Measurements from ENCODE around the gene ZNF239.
A peak's percentile ranks its signal among the peaks of the same experiment; 100 is the strongest.
"Not testable (repeated sequence)": the region's sequence is repeated elsewhere in the genome, so short reads cannot be mapped to it uniquely, and the experiment has no call there.

Gene ZNF239

GRCh38 chr10:43605850-43606322 is 31.5 kb upstream of the ZNF239 start:
- ATAC-seq (ENCODE audit: low read depth) (peak; percentile 16; the same call in 1 of the 3 replicates), DNase-seq (ENCODE audit: low spot score) (no peak)
- Histone ChIP-seq H3K27me3 (ENCODE audit: insufficient read depth, poor library complexity, severe bottlenecking) (no peaks in the 10 kb centered on the region), H3K27ac (ENCODE audit: poor library complexity, severe bottlenecking) (no peak overlapping the region), H3K4me3 (ENCODE audit: severe bottlenecking) (peak overlapping the region; percentile 61), H3K9me3 (ENCODE audit: severe bottlenecking) (peaks cover 2% of the 10 kb centered on the region), H3K36me3 (ENCODE audit: low read depth) (peaks cover 11% of the 10 kb centered on the region), H3K4me1 (ENCODE audit: insufficient read depth, poor library complexity, severe bottlenecking) (peaks cover 5% of the 10 kb centered on the region)
- TF ChIP-seq, protein P1, sequence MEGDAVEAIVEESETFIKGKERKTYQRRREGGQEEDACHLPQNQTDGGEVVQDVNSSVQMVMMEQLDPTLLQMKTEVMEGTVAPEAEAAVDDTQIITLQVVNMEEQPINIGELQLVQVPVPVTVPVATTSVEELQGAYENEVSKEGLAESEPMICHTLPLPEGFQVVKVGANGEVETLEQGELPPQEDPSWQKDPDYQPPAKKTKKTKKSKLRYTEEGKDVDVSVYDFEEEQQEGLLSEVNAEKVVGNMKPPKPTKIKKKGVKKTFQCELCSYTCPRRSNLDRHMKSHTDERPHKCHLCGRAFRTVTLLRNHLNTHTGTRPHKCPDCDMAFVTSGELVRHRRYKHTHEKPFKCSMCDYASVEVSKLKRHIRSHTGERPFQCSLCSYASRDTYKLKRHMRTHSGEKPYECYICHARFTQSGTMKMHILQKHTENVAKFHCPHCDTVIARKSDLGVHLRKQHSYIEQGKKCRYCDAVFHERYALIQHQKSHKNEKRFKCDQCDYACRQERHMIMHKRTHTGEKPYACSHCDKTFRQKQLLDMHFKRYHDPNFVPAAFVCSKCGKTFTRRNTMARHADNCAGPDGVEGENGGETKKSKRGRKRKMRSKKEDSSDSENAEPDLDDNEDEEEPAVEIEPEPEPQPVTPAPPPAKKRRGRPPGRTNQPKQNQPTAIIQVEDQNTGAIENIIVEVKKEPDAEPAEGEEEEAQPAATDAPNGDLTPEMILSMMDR (IDR thresholded peaks at IDR 0.05; ENCODE audit: poor library complexity, severe bottlenecking): no peak

DNA sequence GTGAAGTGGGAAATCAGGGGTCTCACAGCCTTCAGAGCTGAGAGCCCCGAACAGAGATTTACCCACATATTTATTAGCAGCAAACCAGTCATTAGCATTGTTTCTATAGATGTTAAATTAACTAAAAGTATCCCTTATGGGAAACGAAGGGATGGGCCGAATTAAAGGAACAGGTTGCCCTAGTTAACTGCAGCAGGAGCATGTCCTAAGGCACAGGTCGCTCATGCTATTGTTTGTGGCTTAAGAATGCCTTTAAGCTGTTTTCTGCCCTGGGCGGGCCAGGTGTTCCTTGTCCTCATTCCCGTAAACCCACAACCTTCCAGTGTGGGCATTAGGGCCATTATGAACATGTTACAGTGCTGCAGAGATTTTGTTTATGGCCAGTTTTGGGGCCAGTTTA is 27.2 kb upstream of the ZNF239 start:
- not testable (repeated sequence) for ATAC-seq (ENCODE audit: low read depth); H3K27ac ChIP-seq (ENCODE audit: poor library complexity, severe bottlenecking); H3K4me1 ChIP-seq (ENCODE audit: insufficient read depth, poor library complexity, severe bottlenecking); H3K9me3 ChIP-seq (ENCODE audit: severe bottlenecking); DNase-seq (ENCODE audit: low spot score); H3K36me3 ChIP-seq (ENCODE audit: low read depth); H3K4me3 ChIP-seq (ENCODE audit: severe bottlenecking); H3K27me3 ChIP-seq (ENCODE audit: insufficient read depth, poor library complexity, severe bottlenecking)

DNA sequence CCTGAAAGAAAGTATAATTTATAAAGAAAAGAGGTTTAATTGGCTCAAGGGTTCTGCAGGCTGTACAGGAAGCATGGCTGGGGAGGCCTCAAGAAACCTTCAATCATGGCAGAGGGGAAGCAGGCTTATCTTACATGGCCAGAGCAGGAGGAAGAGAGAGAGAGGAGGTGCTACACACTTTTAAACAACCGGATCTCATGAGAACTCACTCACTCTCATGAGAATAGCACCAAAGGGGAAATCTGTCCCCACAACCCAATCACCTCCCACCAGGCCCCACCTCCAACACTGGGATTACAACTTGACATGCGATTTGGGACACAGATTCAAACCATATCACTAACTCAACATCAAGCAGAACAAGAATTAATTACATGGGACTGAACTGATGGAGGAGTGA is 24.9 kb upstream of the ZNF239 start:
- no peaks in the 10 kb centered on the region for H3K27me3 ChIP-seq (ENCODE audit: insufficient read depth, poor library complexity, severe bottlenecking)
- no peak for DNase-seq (ENCODE audit: low spot score)
- ATAC-seq (ENCODE audit: low read depth): no peak
- H3K4me1 ChIP-seq (ENCODE audit: insufficient read depth, poor library complexity, severe bottlenecking): no peaks in the 10 kb centered on the region
- H3K27ac ChIP-seq (ENCODE audit: poor library complexity, severe bottlenecking): no peak overlapping the region
- H3K36me3 ChIP-seq (ENCODE audit: low read depth): no peaks in the 10 kb centered on the region
- no peaks in the 10 kb centered on the region for H3K9me3 ChIP-seq (ENCODE audit: severe bottlenecking)
- no peak overlapping the region for H3K4me3 ChIP-seq (ENCODE audit: severe bottlenecking)
- TF ChIP-seq, protein P1 (IDR thresholded peaks at IDR 0.05; ENCODE audit: poor library complexity, severe bottlenecking): no peak

- Histone ChIP-seq H3K9me3 (ENCODE audit: severe bottlenecking) (no peaks in the 10 kb centered on the region), H3K27me3 (ENCODE audit: insufficient read depth, poor library complexity, severe bottlenecking) (no peaks in the 10 kb centered on the region), H3K36me3 (ENCODE audit: low read depth) (no peaks in the 10 kb centered on the region), H3K4me3 (ENCODE audit: severe bottlenecking) (no peak overlapping the region), H3K27ac (ENCODE audit: poor library complexity, severe bottlenecking) (no peak overlapping the region), H3K4me1 (ENCODE audit: insufficient read depth, poor library complexity, severe bottlenecking) (no peaks in the 10 kb centered on the region)
- TF ChIP-seq, protein P1 (IDR thresholded peaks at IDR 0.05; ENCODE audit: poor library complexity, severe bottlenecking): no peak
- no peak for ATAC-seq (ENCODE audit: low read depth)
- no peak for DNase-seq (ENCODE audit: low spot score)
Observed at GRCh38 chr10:43598446-43598845, 24.0 kb upstream of the ZNF239 start.

DNA sequence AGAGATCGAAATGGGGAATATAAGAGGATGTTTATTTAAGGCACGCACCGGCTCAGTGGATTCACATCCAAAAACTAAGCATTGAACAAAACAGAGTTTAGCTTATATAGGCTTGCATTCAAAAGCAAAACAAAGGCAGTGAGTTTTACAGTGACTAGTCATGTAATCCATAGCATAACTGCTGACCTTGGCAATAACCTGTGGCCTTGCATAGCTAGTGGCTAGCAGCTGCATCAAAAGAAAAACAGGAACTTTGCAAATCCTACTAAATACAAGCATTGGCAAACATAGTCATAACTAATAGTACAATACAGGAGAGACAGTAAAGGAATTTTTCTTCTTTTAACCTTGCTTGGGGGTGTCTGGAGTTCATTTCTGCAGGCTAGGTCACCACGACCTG is 22.1 kb upstream of the ZNF239 start:
- Histone ChIP-seq H3K27ac (ENCODE audit: poor library complexity, severe bottlenecking) (no peak overlapping the region), H3K27me3 (ENCODE audit: insufficient read depth, poor library complexity, severe bottlenecking) (no peaks in the 10 kb centered on the region), H3K4me1 (ENCODE audit: insufficient read depth, poor library complexity, severe bottlenecking) (no peaks in the 10 kb centered on the region), H3K4me3 (ENCODE audit: severe bottlenecking) (no peak overlapping the region), H3K36me3 (ENCODE audit: low read depth) (no peaks in the 10 kb centered on the region), H3K9me3 (ENCODE audit: severe bottlenecking) (no peaks in the 10 kb centered on the region)
- ATAC-seq (ENCODE audit: low read depth) (no peak), DNase-seq (ENCODE audit: low spot score) (no peak)
- TF ChIP-seq, protein P1 (IDR thresholded peaks at IDR 0.05; ENCODE audit: poor library complexity, severe bottlenecking): no peak

Measured in RWPE2 (cell line).